ENCODE results near the gene ARSJ. TPM values are rescaled to one million over a fixed set of nuclear protein-coding genes. Genes with fewer than 3 reads are reported as not detected.
A peak's percentile ranks its signal among the peaks of the same experiment; 100 is the strongest.

ARSJ gene
- total RNA-seq, 5 donors from 2014 or later (not counting 1 experiment from before 2014, with no cell fraction given): 0.16 to 0.26 (median 0.20) TPM; not detected in 2

- ChIA-PET CTCF (interaction anchor here in 1 of 2 donors (1.0 kb wide), 1 partner anchor 15 kb away, joined by 3 read pairs; no protein-coding TSS in a partner anchor), POLR2A (no interaction called here)
- ATAC-seq (replicated peaks in 1 of 4) (no peak), DNase-seq (no peak)
- Mint-ChIP-seq H3K4me3 (no peak overlapping the region), H3K27ac (no peak overlapping the region), H3K9me3 (peaks cover 0 to 5% (median 0%) of the 10 kb centered on the region in 3 donors), H3K27me3 (no peaks in the 10 kb centered on the region), H3K36me3 (no peaks in the 10 kb centered on the region), H3K4me1 (peaks cover 12 to 19% (median 16%) of the 10 kb centered on the region in 3 donors)
- no peaks in the 10 kb centered on the region for H3K36me3 ChIP-seq (ENCODE audit: control insufficient read depth in 2 of 2, extremely low read depth in 1 of 2, insufficient read depth in 1 of 2, low read length in 1 of 2)
- no peaks in the 10 kb centered on the region for H3K9me3 ChIP-seq
- H3K4me3 ChIP-seq (ENCODE audit: control insufficient read depth in 1 of 2, extremely low read depth in 1 of 2, low read length in 1 of 2): no peak overlapping the region
- no peak overlapping the region for H3K27ac ChIP-seq (ENCODE audit: low read length)
- WGBS (ENCODE audit: insufficient coverage): no CpG with 5 or more reads among the region's 1 CpG
- no peaks in the 10 kb centered on the region for H3K27me3 ChIP-seq (replicated peaks in 1 of 2; ENCODE audit: control insufficient read depth in 2 of 2, extremely low read depth in 1 of 2, insufficient read depth in 2 of 2, low read length in 1 of 2)
- H3K4me1 ChIP-seq (ENCODE audit: control insufficient read depth in 1 of 2, extremely low read depth in 1 of 2, insufficient read depth in 2 of 2, low read length in 2 of 2): peaks cover 0 to 2% of the 10 kb centered on the region in 2 experiments
Measured at GRCh38 chr4:113874480-113874879, 105.0 kb downstream of the ARSJ start.

DNA sequence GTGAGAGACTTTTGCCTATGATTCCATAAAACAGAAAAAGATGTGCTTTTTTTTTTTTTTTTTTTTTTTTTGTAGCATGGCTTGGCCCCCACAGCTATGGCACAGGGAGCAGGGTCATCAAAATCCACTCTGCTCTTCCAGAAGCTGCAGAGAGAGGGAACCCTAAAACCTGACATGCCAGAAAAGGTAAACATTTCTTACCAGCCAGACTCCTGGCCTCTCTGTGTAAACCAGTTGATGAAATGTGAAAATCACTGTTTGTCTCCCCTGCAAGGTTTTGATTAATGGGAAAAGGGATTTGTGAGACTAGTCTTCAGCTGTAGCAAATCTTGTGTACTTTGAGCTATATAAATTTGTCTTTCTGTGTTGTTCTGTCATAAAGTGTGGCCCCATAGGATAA is 105.9 kb downstream of the ARSJ start:
- Histone ChIP-seq H3K36me3 (ENCODE audit: control insufficient read depth in 2 of 2, extremely low read depth in 1 of 2, insufficient read depth in 1 of 2, low read length in 1 of 2) (no peaks in the 10 kb centered on the region), H3K4me3 (ENCODE audit: control insufficient read depth in 1 of 2, extremely low read depth in 1 of 2, low read length in 1 of 2) (no peak overlapping the region), H3K9me3 (no peaks in the 10 kb centered on the region), H3K4me1 (ENCODE audit: control insufficient read depth in 1 of 2, extremely low read depth in 1 of 2, insufficient read depth in 2 of 2, low read length in 2 of 2) (peaks cover 0 to 2% of the 10 kb centered on the region in 2 experiments), H3K27ac (ENCODE audit: low read length) (no peak overlapping the region), H3K27me3 (replicated peaks in 1 of 2; ENCODE audit: control insufficient read depth in 2 of 2, extremely low read depth in 1 of 2, insufficient read depth in 2 of 2, low read length in 1 of 2) (no peaks in the 10 kb centered on the region)
- Mint-ChIP-seq H3K27me3 (no peaks in the 10 kb centered on the region), H3K4me1 (peaks cover 12 to 15% (median 12%) of the 10 kb centered on the region in 3 donors), H3K4me3 (no peak overlapping the region), H3K27ac (no peak overlapping the region), H3K9me3 (peaks cover 0 to 5% (median 0%) of the 10 kb centered on the region in 3 donors), H3K36me3 (no peaks in the 10 kb centered on the region)
- no peak for ATAC-seq (replicated peaks in 1 of 4)
- ChIA-PET POLR2A (interaction anchor here (0.6 kb wide), 2 partner anchors 14 to 511 kb away, joined by 3 read pairs; no protein-coding TSS in a partner anchor), CTCF (no interaction called here)
- no peak for DNase-seq

- H3K27ac Mint-ChIP-seq: no peak overlapping the region
- Histone ChIP-seq H3K9me3 (no peaks in the 10 kb centered on the region), H3K27me3 (replicated peaks in 1 of 2; ENCODE audit: control insufficient read depth in 2 of 2, extremely low read depth in 1 of 2, insufficient read depth in 2 of 2, low read length in 1 of 2) (no peaks in the 10 kb centered on the region), H3K4me1 (ENCODE audit: control insufficient read depth in 1 of 2, extremely low read depth in 1 of 2, insufficient read depth in 2 of 2, low read length in 2 of 2) (peaks cover 0 to 2% of the 10 kb centered on the region in 2 experiments), H3K27ac (ENCODE audit: low read length) (no peak overlapping the region), H3K36me3 (ENCODE audit: control insufficient read depth in 2 of 2, extremely low read depth in 1 of 2, insufficient read depth in 1 of 2, low read length in 1 of 2) (no peaks in the 10 kb centered on the region), H3K4me3 (ENCODE audit: control insufficient read depth in 1 of 2, extremely low read depth in 1 of 2, low read length in 1 of 2) (no peak overlapping the region)
- WGBS (ENCODE audit: insufficient coverage): 82% methylated on average over 3 of the region's 5 CpGs
- H3K36me3 Mint-ChIP-seq: no peaks in the 10 kb centered on the region
- DNase-seq: no peak
- H3K4me3 Mint-ChIP-seq: no peak overlapping the region
- ChIA-PET CTCF (no interaction called here), POLR2A (no interaction called here)
- H3K27me3 Mint-ChIP-seq: no peaks in the 10 kb centered on the region
- ATAC-seq (replicated peaks in 1 of 4): no peak
- H3K9me3 Mint-ChIP-seq: peaks cover 0 to 5% (median 0%) of the 10 kb centered on the region in 3 donors
- H3K4me1 Mint-ChIP-seq: peaks cover 7 to 15% (median 8%) of the 10 kb centered on the region in 3 donors
Measured at GRCh38 chr4:113872426-113873260, 106.8 kb downstream of the ARSJ start.

DNA sequence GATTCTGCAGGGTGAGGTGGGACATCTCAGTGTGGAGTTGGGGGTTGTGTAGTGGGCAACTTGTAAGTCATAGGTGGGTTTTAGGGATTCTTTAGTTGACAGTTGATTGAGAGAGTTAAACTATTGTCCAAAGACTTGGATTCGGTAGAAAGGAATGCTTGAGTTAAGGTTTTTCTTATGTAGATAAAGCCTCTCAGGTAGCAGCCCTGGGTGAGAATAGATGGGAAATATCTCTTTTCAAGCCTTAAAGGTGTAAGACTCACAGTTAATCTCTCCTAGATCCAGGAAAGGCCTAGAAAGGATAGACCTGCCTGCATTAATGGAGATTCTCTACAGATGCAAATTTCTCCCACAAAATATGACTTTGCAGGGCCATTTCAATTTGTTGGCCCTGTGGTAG is 108.4 kb downstream of the ARSJ start:
- H3K4me1 ChIP-seq (ENCODE audit: control insufficient read depth in 1 of 2, extremely low read depth in 1 of 2, insufficient read depth in 2 of 2, low read length in 2 of 2): peaks cover 0 to 2% of the 10 kb centered on the region in 2 experiments
- ATAC-seq (replicated peaks in 1 of 4): no peak
- CTCF ChIA-PET: no interaction called here
- no peaks in the 10 kb centered on the region for H3K36me3 ChIP-seq (ENCODE audit: control insufficient read depth in 2 of 2, extremely low read depth in 1 of 2, insufficient read depth in 1 of 2, low read length in 1 of 2)
- POLR2A ChIA-PET: interaction anchor here in 1 of 2 donors (0.6 kb wide), 1 partner anchor 71 kb away, joined by 3 read pairs; no protein-coding TSS in a partner anchor
- H3K9me3 ChIP-seq: no peaks in the 10 kb centered on the region
- Mint-ChIP-seq H3K9me3 (peaks cover 0 to 5% (median 0%) of the 10 kb centered on the region in 3 donors), H3K4me1 (peaks cover 7 to 15% (median 8%) of the 10 kb centered on the region in 3 donors), H3K27me3 (no peaks in the 10 kb centered on the region), H3K36me3 (no peaks in the 10 kb centered on the region), H3K4me3 (no peak overlapping the region), H3K27ac (no peak overlapping the region)
- no peak overlapping the region for H3K27ac ChIP-seq (ENCODE audit: low read length)
- H3K27me3 ChIP-seq (replicated peaks in 1 of 2; ENCODE audit: control insufficient read depth in 2 of 2, extremely low read depth in 1 of 2, insufficient read depth in 2 of 2, low read length in 1 of 2): no peaks in the 10 kb centered on the region
- 100% methylated on average over 1 of the region's 1 CpG for WGBS (ENCODE audit: insufficient coverage)
- no peak for DNase-seq
- H3K4me3 ChIP-seq (ENCODE audit: control insufficient read depth in 1 of 2, extremely low read depth in 1 of 2, low read length in 1 of 2): no peak overlapping the region

- H3K4me3 ChIP-seq (ENCODE audit: control insufficient read depth in 1 of 2, extremely low read depth in 1 of 2, low read length in 1 of 2): no peak overlapping the region
- WGBS (ENCODE audit: insufficient coverage): 60% methylated on average over 1 of the region's 4 CpGs
- peak in 1 of 35 experiments; percentile 26 for DNase-seq
- peaks cover 0 to 5% (median 0%) of the 10 kb centered on the region in 3 donors for H3K9me3 Mint-ChIP-seq
- ChIA-PET POLR2A (interaction anchor here in 1 of 2 donors (0.7 kb wide), 1 partner anchor 26 kb away, joined by 4 read pairs; no protein-coding TSS in a partner anchor), CTCF (no interaction called here)
- H3K27ac ChIP-seq (ENCODE audit: low read length): no peak overlapping the region
- H3K4me1 ChIP-seq (ENCODE audit: control insufficient read depth in 1 of 2, extremely low read depth in 1 of 2, insufficient read depth in 2 of 2, low read length in 2 of 2): peaks cover 0 to 2% of the 10 kb centered on the region in 2 experiments
- H3K36me3 ChIP-seq (ENCODE audit: control insufficient read depth in 2 of 2, extremely low read depth in 1 of 2, insufficient read depth in 1 of 2, low read length in 1 of 2): no peaks in the 10 kb centered on the region
- H3K27ac Mint-ChIP-seq: peak overlapping the region in 1 of 2 donors; percentile 29
- H3K36me3 Mint-ChIP-seq: no peaks in the 10 kb centered on the region
- ATAC-seq (replicated peaks in 1 of 4): peak in 1 of 4 experiments; percentile 31
- H3K27me3 ChIP-seq (replicated peaks in 1 of 2; ENCODE audit: control insufficient read depth in 2 of 2, extremely low read depth in 1 of 2, insufficient read depth in 2 of 2, low read length in 1 of 2): no peaks in the 10 kb centered on the region
- no peaks in the 10 kb centered on the region for H3K27me3 Mint-ChIP-seq
- H3K4me1 Mint-ChIP-seq: peaks cover 7 to 15% (median 8%) of the 10 kb centered on the region in 3 donors
- no peaks in the 10 kb centered on the region for H3K9me3 ChIP-seq
- no peak overlapping the region for H3K4me3 Mint-ChIP-seq
Measured at GRCh38 chr4:113869743-113870375, 109.6 kb downstream of the ARSJ start.

DNA sequence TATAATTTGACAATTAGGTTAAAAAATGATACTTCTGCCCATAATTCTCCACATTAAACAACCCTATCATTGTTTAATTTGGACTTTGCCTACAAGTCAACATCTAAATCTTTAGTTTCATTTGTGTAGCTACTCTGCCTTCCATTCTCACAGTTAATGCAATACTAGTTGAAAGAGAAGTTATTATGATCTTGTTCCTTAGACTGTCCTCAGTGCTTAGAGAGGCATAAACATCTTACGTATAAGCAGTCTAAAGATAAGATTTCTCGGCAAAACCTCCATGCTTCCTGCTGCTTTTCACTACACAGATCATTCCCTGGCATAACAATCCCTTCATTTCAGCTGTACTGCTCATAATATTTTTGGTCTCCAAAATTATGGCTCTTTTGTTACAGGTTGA is 112.8 kb downstream of the ARSJ start:
- no peak overlapping the region for H3K4me3 ChIP-seq (ENCODE audit: control insufficient read depth in 1 of 2, extremely low read depth in 1 of 2, low read length in 1 of 2)
- no CpG with 5 or more reads among the region's 2 CpGs for WGBS (ENCODE audit: insufficient coverage)
- Mint-ChIP-seq H3K4me3 (no peak overlapping the region), H3K27ac (no peak overlapping the region), H3K27me3 (no peaks in the 10 kb centered on the region), H3K36me3 (no peaks in the 10 kb centered on the region), H3K9me3 (peaks cover 0 to 5% (median 0%) of the 10 kb centered on the region in 3 donors), H3K4me1 (peaks cover 7 to 13% (median 8%) of the 10 kb centered on the region in 3 donors)
- ATAC-seq (replicated peaks in 1 of 4) (no peak), DNase-seq (no peak)
- H3K9me3 ChIP-seq: no peaks in the 10 kb centered on the region
- no peak overlapping the region for H3K27ac ChIP-seq (ENCODE audit: low read length)
- peaks cover 0 to 2% of the 10 kb centered on the region in 2 experiments for H3K4me1 ChIP-seq (ENCODE audit: control insufficient read depth in 1 of 2, extremely low read depth in 1 of 2, insufficient read depth in 2 of 2, low read length in 2 of 2)
- ChIA-PET CTCF (no interaction called here), POLR2A (no interaction called here)
- H3K27me3 ChIP-seq (replicated peaks in 1 of 2; ENCODE audit: control insufficient read depth in 2 of 2, extremely low read depth in 1 of 2, insufficient read depth in 2 of 2, low read length in 1 of 2): no peaks in the 10 kb centered on the region
- H3K36me3 ChIP-seq (ENCODE audit: control insufficient read depth in 2 of 2, extremely low read depth in 1 of 2, insufficient read depth in 1 of 2, low read length in 1 of 2): no peaks in the 10 kb centered on the region

All from T-cell (primary cell).